D721Med (cell line): ENCODE results near the gene SUSD1.

Source experiments
- DNase-seq: peaks from one replicate; pipeline ENCODE4 v3.0.0; 2011; ENCODE audit warnings: low spot score; ENCODE audit not compliant: insufficient read length
- FAIRE-seq: peaks from 2 replicates; lab custom pipeline; 2011; peaks lifted over from hg19 to GRCh38; lab: Jason Lieb, UNC
- TF ChIP-seq, protein P1 (sequence below): IDR thresholded peaks from 2 replicates; pipeline ENCODE4 v1.5.1; 2012; ENCODE audit warnings: mild to moderate bottlenecking, control low read depth; ENCODE audit not compliant: insufficient read depth; ENCODE audit errors: missing control alignments

Gene SUSD1

DNA sequence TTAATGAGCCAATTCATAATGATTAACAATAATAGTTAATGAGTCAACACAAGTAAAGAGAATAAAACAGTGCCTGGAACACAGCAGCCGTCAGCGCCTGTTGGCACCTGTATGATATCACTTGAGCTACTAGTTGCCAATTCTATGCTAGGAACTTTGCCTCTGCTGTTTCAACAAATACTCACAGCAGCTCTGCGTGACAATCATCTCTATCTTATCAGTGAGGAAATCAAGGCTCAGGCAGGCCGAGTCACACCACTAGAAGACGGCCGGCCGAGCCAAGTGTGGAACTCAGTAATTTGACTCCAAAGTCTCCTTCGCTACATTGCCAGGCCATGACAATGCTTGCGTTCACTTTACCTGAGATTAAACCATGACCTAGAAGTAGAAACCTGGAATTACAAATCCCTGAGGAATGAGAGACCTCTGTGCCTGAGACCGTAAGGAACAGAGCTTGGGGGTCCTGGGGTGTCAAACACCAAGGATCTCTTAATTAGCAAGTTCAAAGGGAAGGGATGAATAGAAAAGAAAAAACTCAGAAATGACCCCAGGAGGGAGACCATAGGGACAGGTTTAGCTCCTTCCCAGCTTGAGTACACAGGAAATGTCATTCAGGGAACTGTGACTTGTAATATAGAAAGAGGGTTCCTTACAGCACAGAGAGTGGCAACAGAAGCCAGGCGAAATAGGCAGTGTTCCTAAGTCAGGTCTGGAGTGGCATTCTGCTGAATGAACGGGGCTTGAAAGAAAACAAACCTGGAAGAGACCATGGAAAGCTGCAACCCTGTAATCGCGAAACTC, 109.1 kb downstream of the SUSD1 start:
- FAIRE-seq, result no peak
- TF ChIP-seq, protein P1, sequence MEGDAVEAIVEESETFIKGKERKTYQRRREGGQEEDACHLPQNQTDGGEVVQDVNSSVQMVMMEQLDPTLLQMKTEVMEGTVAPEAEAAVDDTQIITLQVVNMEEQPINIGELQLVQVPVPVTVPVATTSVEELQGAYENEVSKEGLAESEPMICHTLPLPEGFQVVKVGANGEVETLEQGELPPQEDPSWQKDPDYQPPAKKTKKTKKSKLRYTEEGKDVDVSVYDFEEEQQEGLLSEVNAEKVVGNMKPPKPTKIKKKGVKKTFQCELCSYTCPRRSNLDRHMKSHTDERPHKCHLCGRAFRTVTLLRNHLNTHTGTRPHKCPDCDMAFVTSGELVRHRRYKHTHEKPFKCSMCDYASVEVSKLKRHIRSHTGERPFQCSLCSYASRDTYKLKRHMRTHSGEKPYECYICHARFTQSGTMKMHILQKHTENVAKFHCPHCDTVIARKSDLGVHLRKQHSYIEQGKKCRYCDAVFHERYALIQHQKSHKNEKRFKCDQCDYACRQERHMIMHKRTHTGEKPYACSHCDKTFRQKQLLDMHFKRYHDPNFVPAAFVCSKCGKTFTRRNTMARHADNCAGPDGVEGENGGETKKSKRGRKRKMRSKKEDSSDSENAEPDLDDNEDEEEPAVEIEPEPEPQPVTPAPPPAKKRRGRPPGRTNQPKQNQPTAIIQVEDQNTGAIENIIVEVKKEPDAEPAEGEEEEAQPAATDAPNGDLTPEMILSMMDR, result no peak
- no peak for DNase-seq

DNA sequence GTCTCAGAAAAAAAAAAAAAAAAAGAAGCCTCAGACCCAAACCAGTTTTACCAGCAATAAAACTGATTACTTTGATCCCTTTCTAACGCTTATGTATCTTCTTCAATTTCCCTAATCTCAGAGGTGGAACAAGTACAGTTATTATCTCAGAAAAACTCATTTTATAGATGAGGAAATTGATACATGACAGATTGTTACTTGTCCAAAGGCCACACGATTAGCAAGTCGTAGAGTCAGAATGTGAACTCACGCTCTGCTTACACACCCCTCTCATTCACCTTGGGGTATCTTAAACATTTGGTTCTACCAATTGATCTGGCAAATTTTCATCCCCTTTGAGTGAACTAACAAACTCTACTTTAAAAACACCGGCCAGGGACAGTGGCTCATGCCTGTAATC, 110.2 kb downstream of the SUSD1 start:
- DNase-seq, result no peak
- no peak for FAIRE-seq
- TF ChIP-seq, protein P1, result no peak

DNA sequence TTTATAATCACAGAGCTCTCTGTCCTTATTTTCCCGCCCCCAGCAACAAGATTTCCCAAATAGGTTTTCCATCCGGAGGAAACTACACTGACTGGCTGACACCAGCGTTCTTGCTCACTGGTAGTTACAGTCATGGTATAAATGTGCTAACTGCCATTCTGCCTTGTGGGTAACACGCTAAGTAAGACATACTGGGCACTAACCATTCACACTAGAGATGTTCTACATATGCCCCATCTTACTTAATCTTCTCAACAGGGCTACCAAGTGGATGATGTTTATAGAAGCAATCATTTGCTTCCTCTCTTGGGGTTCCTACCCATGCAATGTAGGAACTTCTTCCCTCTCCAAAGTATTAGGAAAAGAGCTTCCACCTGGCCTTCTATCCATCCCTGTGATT, 111.5 kb downstream of the SUSD1 start:
- TF ChIP-seq, protein P1, result no peak
- FAIRE-seq (no peak), DNase-seq (no peak)

DNA sequence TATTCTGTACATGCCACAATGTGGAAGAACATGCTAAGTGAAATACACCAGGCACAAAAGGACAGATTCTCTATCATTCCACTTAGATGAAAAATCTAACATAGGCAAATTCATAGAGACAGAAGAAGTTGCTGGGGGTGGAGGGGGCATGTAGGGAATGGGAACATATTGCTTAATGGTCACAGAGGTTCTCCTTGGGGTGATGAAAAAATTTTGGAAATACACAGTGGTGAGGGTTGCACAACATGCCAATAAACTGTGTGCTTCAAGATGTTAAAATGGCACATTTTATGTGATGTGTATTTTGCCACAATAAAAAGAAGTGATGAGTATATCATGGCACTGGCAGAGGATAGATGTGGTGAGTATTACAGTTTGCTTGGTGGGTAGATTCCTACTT, 111.9 kb downstream of the SUSD1 start:
- DNase-seq (no peak), FAIRE-seq (no peak)
- TF ChIP-seq, protein P1, result no peak

DNA sequence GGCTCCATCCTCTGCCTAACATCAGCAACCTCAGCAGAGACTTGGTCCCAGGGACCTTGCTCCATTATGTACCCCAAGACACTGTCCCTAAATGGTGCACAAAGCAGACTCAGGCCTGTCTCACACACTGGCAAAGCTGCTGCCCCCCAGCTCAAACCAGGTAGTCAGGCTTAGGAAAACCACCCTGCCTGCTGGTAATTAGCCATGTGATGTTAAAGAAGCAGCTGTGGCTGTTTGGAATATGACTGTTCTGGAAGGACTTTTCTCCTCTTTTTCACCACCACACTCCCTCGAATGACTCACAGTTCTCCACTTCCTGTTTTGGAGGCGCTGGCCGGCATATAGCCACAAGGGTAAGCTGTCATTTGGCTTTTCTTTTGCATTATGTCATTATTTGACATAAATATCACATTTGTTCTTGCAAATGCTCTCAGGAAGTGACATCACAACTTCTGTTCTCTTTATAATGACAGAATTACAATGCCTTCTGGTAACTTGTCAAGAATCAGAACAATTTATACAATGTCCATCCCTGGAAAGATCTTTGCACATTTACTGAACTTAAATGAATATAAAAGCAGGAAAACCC, 113.9 kb downstream of the SUSD1 start:
- TF ChIP-seq, protein P1, result no peak
- no peak for DNase-seq
- no peak for FAIRE-seq

DNA sequence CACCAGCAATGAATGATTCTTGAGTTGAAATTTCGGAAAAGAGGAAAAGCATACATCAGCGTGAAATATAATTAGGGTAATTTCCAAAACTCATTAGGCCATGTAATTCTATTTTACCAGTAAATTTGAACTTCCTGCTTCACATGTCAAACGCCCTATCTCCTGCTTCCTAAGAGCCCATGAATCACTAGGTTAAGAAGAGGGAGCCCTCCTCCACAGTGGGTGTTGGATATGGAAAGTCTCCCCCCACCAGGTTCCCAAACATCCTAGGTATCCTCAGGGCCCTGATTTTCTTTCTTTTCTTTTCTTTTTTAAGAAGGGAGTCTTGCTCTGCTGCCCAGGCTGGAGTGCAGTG, 115.2 kb downstream of the SUSD1 start:
- DNase-seq (no peak), FAIRE-seq (no peak)
- TF ChIP-seq, protein P1, result no peak
